Kidney tubule cell (primary cell): Measurements from ENCODE around the gene PIGT.

Source experiments
- DNase-seq: peaks from one replicate; pipeline ENCODE4 v3.0.0-alpha.2; 2018; ENCODE audit warnings: low spot score

The PIGT gene

GRCh38 chr20:45415822-45416637 lies at the start of gene PIGT:
TSS of gene PIGT (plus strand) at chr20:45416141. CDS start at chr20:45416157, 16 bp downstream.
- DNase-seq = peak; percentile 89

- no peak for DNase-seq
Measured at GRCh38 chr20:45366192-45366591, 49.7 kb upstream of the PIGT start.

- DNase-seq = no peak
Measured at GRCh38 chr20:45366631-45367030, 49.3 kb upstream of the PIGT start.

GRCh38 chr20:45367126-45367525 lies 48.8 kb upstream of the PIGT start:
- DNase-seq = no peak

GRCh38 chr20:45368221-45368980 lies 47.5 kb upstream of the PIGT start:
- DNase-seq = peak; percentile 44

- DNase-seq = no peak
Measured at GRCh38 chr20:45370571-45371160, 45.3 kb upstream of the PIGT start.

- no peak for DNase-seq
Measured at GRCh38 chr20:45372241-45372640, 43.7 kb upstream of the PIGT start.

GRCh38 chr20:45372646-45373352 lies 43.1 kb upstream of the PIGT start:
- DNase-seq = no peak

- DNase-seq = peak; percentile 85
Measured at GRCh38 chr20:45373353-45374100, 42.4 kb upstream of the PIGT start.

GRCh38 chr20:45374101-45374467 lies 41.9 kb upstream of the PIGT start:
- no peak for DNase-seq

- DNase-seq = no peak
Measured at GRCh38 chr20:45374966-45375365, 41.0 kb upstream of the PIGT start.

GRCh38 chr20:45377269-45377668 lies 38.7 kb upstream of the PIGT start:
- DNase-seq = peak; percentile 45

GRCh38 chr20:45378191-45378590 lies 37.8 kb upstream of the PIGT start, which contains the start of gene TP53TG5:
TSS of gene TP53TG5 (minus strand) at chr20:45378325. CDS start at chr20:45378236, 89 bp downstream.
- DNase-seq = no peak

- no peak for DNase-seq
Measured at GRCh38 chr20:45387274-45387673, 28.7 kb upstream of the PIGT start.

GRCh38 chr20:45390931-45391330 lies 25.0 kb upstream of the PIGT start:
- DNase-seq = no peak

- no peak for DNase-seq
Measured at GRCh38 chr20:45391559-45391958, 24.4 kb upstream of the PIGT start.

- no peak for DNase-seq
Measured at GRCh38 chr20:45392733-45393132, 23.2 kb upstream of the PIGT start.

- DNase-seq = no peak
Measured at GRCh38 chr20:45394221-45395113, 21.5 kb upstream of the PIGT start.

GRCh38 chr20:45395114-45395415 lies 20.9 kb upstream of the PIGT start:
- DNase-seq = no peak

- no peak for DNase-seq
Measured at GRCh38 chr20:45399018-45399417, 16.9 kb upstream of the PIGT start.
